Stimulated activated CD4-positive, alpha-beta T cell treated with anti-CD3 and anti-CD28 coated beads, Interleukin-4, amount 100 ng/mL, for 4 hours (primary cell): ENCODE measurements around the gene LTBP1.
"Not testable (repeated sequence)": the region's sequence is repeated elsewhere in the genome, so short reads cannot be mapped to it uniquely, and the experiment has no call there.

ENCODE experiments used
- DNase-seq, 2 experiments: peaks; one replicate each; pipeline ENCODE4 v3.0.0-alpha.2; 2020

Gene LTBP1

DNA sequence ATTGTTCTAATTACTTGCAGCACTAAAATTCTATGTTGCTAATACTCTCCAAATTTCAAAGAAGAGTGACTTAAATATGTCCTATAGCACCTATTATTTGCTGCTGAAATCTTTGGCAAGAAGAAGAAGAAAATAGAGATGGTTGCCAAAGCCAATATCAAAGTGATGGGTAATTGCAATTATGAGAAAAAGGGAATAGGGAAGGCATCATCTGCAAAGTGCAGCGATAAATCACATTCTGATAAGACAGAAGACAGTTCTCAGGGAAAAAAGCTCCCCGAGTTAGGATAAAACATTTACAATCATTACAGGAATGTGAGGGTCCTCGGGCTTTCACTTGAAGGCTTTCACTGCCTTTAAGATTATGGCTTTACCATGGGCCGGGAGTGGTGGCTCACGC, 457.6 kb downstream of the LTBP1 start:
- DNase-seq = no peak

- DNase-seq = no peak
These were observed 459.9 kb downstream of the LTBP1 start for GRCh38 chr2:33406622-33407021.

DNA sequence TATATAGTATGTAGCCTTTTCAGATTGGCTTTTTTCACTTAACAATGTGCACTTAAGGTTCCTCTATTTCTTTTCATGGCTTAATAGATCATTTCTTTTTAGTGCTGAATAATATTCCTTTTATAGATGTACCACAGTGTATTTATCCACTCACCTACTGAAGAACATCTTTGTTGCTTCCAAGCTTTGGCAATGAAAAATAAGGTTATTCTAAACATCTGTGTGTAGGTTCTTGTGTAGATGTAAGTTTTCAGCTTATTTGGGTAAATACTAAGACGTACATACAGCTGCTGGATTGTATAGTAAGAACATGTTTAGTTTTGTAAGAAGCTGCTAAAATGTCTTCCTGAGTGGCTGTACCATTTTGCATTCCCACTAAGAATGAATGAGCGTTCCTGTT, 461.4 kb downstream of the LTBP1 start:
- no peak for DNase-seq

DNA sequence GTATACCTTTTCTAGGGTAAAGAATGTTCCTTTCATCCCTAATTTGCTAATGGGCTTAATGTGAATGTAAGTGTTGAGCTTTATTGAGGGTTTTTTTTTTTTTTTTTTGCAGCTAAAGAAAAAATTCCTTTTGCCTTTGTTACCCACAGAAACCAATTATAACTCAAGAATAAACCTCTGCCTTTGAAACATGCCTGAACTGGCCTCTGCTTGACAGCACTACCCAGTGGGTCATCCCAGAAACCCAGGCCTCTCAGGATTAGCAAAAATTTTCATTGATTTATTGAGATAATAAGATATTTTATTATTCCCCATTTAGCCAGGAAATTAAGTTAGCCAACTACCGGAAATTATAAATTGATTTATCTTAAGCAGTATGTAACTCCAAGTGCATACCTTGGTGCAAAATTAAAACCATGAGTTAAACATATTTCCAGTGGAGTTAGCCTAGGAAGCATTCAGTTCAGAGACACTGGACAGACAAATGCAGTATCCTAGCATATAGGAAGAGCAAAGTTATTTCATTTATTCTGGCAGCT, 462.7 kb downstream of the LTBP1 start:
- no peak for DNase-seq

GRCh38 chr2:33411765-33412164, 465.0 kb downstream of the LTBP1 start:
- no peak for DNase-seq

DNA sequence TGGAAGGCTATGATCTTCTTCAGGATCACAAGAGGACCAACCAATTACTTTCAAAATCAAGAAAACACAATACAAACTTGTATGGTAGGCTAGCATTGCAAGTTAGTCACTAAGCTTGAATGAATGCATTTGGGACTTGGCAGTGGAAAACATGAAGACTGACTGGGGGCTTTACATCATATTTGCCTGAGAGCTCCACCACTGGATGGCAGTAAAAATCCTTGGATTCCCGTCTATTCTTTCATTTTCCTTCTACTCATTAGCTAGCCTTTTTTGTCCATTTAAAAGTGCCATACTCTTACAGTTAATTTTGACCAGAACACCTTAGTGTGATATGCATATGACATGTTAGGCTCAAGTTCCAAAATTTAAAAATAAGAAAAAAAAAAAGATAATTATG, 466.2 kb downstream of the LTBP1 start:
- DNase-seq = no peak

GRCh38 chr2:33419581-33420200, 472.9 kb downstream of the LTBP1 start:
- no peak for DNase-seq

DNA sequence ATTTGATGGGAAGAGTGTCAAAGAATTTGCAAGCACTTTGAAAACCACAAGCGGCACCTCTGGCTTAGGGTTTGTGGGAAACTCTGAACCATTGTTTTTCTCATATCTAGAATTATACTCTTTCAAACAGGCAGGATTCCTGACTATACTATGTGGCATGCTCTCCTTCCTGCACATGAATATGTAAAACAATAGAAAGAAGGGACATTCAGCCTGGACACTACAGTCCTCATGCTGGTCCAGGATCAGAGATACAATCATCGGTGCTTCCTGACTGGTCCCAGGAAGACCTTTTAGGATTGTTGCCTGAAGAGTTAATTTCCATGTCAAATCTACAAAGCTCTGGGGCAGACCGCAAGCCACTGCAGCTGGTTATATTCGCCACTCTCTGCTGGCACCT, 474.0 kb downstream of the LTBP1 start:
- DNase-seq = no peak

GRCh38 chr2:33421820-33422219, 475.1 kb downstream of the LTBP1 start:
- DNase-seq = no peak

DNA sequence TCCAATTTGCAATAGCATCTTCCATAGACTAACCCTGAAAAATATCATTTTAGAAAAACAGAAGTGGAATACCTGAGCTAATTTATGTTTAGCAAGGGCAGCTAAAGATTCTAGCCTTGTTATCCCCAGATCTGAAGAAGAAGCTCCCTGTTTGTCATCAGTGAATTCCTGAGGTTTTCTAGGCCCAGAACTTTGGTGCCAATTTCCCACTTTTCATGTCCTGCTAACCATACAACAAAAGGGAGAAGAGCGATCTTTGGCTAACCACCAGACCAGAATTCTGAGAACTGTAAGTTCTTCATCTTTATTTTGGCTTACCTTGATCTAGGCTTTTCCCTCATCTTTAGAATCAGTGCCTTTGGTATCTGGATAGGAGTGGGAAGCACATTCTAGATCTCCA, 478.4 kb downstream of the LTBP1 start:
- no peak for DNase-seq

DNA sequence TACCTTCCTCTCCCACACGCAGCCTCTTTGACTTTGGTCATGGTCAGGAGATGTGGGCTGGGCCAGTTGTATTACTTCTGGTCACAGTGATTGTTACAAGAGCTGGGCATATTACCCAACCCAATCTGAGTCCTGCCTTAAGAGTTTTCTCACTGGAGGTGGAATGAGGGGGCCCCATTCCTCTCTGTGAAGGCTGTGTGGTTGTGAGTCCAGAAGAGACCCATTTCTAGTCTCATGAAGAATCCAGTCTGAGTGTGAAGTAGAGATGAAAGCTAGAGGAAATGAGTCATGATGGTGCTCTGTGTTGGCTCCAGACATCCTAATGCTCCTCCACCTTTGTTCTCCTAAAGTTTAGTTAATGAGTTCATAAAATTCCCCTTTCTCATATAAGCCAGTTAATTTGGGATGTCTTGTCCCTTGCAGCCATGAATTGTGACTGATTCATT, 478.9 kb downstream of the LTBP1 start:
- DNase-seq = no peak

DNA sequence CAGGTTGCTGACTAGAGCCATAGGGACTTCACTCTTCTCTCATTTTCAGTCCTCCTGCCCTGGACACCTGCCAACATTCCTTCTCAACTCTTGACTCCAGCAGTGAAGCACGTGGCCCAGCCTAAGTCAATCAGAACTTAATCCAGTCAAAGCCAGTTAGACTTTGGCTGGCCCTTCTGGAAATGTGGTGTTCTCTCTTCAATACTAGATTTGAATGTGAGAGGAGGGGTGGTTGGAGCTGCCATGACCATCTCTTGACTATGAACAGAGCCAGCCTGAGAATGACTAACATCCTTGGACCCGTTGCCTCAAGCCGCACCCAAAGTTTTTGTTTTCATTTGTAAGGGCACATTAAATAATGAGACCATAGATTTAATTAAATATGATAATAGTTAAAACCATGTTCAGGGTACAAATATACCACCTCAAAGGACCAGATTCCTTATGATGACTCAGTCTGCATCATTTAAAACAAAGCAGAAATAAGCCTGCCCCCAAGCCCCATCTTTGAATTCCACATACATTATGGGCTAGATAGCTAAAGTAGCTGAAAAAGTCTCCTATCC, 480.0 kb downstream of the LTBP1 start:
- no peak for DNase-seq

- no peak for DNase-seq
These were observed 483.3 kb downstream of the LTBP1 start for GRCh38 chr2:33430077-33430476.

GRCh38 chr2:33430856-33431255, 484.1 kb downstream of the LTBP1 start:
- DNase-seq = no peak

- DNase-seq = no peak
These were observed 486.1 kb downstream of the LTBP1 start for GRCh38 chr2:33432871-33433270.

DNA sequence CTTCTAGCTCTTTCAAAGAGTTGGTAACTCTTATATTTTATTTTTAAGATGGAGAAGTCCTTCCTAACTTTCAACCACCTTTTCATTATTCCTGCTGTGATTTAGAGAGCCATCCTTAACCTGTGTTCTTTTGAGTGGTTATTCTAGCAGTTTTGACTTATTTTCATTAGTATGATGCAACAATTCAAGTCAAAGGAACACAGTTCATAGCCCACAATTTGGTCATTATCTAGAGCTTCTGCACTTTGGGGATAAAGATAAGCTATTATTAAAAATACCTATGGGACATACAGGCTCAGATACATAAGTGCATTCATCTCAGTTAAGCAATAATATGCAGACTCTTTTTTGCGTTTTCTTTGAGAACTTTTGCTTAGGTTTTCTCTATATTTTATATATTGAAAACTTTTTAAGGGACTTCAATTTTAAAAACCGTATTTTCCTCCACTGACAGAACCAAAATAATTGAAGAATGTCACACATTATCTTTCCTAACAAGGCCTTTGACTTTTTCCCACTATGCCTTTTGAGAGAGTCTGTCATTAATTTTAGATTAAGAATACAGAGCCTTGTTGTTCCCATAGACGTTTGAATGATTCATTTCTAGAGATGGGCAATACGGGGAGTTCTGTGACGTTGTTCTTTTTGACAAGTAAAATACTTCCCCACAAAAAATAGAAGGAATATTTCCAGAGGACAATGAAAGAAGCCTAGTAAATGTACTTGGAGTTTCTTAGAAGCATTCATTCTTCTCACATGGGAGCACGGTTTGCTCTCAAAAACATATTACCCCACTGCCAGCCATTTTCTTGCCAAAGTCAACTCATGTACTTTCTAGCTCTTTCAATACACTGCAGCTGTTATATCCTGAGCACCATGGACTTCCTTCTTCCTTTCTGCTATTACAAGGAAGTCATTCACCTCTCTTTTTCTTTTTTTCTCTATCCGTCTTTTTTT, 486.8 kb downstream of the LTBP1 start:
- no peak for DNase-seq

DNA sequence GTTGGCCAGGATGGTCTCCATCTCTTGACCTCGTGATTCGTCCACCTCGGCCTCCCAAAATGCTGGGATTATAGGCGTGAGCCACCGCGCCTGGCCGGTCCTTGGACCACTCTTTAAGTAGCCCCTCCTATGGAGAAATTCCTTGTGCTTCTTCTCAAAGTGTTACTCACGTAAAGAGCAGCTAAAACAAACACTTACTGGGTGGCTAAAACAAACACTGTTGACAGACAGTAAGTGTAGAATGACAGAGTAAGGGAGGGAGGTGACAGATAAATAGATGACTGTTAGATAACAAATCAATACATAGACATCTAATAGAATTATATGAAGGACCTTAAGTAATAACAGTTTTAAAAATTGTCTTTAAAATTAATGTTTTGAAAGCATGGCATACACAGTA, 488.8 kb downstream of the LTBP1 start:
- DNase-seq = no peak

- DNase-seq = no peak
These were observed 489.3 kb downstream of the LTBP1 start for GRCh38 chr2:33436083-33436482.

DNA sequence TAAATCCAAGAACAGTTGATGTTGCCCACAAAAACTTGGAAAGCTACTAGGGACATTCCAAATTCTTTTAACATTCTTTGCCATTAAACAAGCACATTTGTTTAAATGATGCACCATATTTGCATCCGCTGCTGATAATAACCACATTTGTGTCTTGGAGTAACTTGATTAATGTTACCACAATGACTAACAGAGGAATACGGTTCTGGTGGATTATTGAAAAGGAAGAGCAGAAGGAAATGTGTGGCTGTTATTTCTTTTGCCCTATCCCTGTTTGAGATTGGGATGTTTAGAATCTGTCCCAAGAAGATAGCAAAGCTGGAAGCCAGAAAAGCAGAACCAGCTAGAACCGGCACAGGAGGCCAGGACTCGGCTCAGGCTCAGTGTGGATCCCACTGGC, 490.5 kb downstream of the LTBP1 start:
- no peak for DNase-seq

DNA sequence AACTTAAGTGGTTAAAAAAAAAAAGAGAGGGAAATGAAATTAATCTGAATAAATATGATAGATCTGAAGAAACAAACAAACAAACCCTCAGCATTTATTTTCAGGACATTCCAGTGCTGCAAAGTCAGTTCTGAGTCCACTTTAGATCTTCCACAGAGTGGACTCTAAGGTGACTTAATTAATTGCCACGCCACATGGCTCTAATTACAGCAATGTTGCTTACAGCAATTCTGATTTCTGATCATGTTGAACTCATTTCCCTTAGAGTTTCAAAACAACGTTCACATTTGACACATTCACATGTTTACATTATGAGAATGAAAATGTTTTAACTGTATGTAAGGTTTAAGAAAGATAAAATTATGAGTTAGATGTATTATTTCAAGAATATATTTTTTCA, 491.1 kb downstream of the LTBP1 start:
- no peak for DNase-seq

- DNase-seq = no peak
These were observed 494.6 kb downstream of the LTBP1 start for GRCh38 chr2:33441235-33441810.

- not testable (repeated sequence) for DNase-seq
These were observed 495.3 kb downstream of the LTBP1 start for GRCh38 chr2:33442052-33442451.

- no peak for DNase-seq
These were observed 495.9 kb downstream of the LTBP1 start for GRCh38 chr2:33442528-33443079.
